NCI-H146 (cell line): ENCODE measurements around the gene MAGEF1.

Experiments
- DNase-seq: peaks from one replicate; lab custom pipeline; 2025; lab: John Stamatoyannopoulos, UW

MAGEF1 gene

DNA sequence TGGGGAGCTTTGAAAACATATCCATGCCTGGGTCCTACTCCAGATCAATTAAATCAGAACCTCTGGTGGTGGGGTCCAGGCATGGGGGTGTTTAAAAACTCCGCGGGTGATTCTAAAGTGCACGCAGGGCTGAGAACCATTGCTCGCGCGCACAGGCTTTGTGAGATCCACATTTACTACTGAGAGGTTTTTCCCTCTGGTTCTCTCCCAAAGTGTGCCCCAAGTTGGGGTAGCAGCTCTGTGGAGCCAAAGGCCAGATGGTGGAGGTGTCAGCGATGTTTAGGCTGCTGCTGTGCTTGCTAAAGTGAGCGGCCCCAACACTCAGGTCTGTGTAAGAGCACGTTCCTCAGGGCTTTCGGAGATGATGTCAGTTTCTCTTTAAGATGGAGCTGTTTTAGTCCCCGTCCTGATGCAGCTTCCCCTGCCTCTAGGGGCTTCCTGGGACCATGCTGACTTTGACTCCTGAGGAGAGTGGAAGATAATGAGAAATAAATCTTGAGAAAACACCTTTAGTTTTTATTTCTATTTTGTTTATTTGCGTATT lies 13.4 kb upstream of the MAGEF1 start:
- no peak for DNase-seq

DNA sequence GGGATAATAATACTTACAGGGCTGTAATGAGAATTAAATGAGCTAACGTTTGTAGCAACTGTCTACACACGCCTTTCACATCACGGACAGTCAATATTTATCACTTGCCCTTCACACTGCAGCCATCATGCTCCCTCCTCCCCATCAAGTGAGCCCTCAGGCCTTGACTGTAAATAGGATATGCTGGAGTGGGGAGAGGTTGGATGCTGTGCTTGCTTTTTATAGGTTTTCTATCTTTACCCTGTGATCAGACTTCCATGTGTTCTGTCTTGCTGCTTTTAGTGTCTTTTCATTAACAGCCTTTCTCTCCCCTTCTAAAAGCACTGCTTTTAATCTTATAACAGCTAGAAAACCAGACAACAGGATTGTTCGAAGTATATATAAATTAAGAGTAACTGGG lies 12.8 kb upstream of the MAGEF1 start:
- no peak for DNase-seq

DNA sequence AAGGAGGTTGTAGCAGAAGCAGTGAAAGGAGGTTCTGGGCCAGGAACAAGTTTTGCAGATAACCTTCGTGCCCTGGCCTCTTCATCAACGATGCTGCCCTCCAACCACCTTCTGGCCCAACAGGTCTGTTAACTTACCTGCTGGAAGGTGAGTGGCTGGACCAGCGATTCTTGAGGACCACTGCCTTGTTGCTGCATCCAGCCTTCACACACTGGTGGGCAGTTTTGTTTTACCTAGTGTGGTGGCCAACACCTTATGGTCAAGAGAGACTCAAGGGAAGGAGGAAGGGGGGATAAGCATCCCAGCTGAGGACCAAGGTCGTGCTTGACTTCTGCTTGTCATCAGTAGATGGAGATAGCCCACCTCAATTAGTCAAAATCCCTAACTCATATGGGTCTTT lies 7.8 kb upstream of the MAGEF1 start:
- DNase-seq: no peak

DNA sequence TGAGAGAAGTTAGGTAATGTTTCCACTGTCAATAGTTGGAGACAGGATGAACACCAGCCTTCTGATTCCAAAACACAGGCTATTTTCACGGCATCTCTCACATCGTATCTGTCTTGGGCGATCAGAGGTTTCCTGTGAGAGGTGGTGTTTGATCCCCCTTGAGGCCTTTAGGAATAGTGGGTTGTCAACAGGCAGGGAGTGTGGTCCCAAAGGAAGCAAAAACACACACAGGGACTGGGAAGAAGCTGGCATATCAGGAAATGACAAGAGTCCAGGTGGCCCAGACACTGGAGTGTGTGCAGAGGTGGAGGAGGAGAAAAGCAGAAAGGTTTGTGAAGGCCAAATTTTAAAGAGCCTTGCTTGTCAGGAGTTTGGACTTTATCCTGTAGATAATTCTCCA lies 6.6 kb upstream of the MAGEF1 start:
- no peak for DNase-seq

DNA sequence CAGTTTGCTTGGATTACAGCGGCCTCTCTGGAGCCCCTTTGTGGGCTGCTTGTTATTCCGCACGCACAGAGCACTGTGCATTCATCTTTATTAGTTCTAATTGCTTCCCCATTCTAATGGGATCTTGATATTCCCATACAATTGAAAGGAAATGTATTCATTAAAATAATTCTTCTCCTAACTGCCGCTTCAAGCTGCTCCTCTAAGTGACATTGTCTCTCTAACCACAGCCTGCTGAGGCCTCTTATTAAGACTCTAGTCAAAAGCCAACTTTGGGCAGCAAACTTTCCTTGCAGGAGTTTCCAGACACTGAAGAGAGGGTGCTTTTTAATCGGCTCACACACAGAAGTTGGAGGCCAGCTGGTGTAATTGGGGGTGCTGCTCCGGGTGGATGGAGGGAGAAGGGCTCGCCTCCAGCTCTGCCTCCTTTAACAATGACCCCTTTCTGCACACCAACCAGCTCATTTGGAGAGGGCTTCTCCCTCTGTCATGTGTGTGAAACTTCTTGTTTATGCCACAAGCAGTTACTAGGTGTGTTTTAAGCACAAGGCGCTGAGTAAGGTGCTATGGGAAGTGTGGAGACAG lies 5.6 kb upstream of the MAGEF1 start:
- peak; percentile 26 for DNase-seq

DNA sequence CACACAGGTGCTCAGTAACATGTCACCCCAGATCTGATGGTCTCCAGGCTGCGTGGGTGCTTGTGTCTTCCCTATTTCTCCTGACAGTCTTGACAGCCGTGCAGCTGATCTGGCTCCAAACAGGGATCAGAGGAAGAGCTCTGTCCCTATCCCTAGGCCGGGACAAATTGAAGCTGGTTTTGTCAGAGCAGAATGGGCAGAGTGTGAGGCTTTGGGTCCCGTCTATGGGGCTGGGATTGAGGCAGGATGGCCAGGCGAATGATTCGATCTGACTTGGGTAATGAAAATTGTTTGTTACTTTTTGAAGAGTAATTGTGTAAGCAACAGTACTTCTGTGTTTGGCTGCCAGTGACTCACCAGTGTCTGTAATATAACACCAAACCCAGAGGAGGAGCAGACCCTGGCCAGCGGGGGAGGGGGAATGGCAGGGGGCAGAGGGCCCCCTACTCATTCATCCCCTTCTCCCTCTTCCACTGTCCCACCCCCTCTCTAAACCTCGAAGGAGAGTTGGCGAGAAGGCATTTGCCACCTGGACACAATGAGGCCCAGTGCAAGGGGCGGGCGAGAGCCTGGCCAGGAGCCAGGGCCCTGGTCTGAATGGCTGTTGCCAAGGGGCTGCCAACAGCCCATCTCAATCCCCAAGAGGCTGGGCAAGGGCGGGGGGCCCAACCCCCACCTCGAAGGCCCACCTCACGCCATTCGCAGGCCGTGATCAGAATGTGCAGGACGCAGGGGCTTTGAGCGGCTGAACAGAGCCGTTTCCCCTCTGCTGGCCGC lies 4.9 kb upstream of the MAGEF1 start:
- peak; percentile 26 for DNase-seq

DNA sequence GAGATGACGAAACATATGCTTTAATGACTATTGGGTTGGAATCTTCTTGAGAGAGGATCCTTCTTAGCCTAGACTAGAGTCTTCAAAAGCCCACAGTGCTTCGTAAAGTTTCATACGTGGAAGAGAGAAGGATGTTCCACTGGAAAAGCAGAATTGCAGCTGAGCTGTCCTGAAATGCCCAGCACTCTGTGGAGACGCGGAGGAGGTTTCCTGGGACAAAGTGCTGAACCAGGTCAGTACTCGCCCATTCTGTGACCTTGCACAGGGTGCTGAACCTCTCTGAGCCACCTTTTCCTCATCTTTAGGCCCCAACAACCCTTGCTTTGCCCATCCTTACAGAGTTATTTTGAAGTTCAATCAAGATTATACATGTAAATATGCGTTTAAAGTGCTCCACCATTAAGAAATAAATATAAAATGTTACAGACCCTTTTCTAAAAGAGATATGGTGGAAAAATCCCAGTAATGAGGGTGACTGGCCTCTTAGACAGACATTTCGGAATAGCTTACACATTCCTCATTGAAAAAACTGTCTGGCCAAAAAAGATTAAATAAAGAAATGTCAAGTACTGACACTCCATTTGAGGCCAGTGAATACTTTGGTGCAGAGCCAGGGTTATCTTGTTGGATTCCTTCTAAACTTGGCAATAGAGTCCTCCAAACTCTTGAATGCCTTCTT lies 4.2 kb upstream of the MAGEF1 start:
- no peak for DNase-seq

DNA sequence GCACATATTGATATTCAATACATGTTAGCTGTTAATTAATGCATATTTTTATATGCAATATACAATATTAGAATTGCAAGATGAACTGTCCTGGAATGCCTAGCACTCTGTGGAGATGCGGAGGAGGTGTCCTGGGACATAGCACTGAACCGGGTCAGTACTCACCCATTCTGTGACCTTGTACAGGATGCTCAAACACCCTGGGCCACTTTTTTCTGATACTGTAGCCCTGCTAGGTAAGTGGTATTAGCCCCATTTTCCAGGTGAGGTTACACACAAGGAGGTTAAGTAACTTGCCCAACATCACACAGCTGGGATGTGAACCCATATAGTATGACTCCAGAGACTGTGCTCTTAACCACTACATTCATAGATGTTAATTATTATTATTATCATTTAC lies 1.7 kb upstream of the MAGEF1 start:
- no peak for DNase-seq

DNA sequence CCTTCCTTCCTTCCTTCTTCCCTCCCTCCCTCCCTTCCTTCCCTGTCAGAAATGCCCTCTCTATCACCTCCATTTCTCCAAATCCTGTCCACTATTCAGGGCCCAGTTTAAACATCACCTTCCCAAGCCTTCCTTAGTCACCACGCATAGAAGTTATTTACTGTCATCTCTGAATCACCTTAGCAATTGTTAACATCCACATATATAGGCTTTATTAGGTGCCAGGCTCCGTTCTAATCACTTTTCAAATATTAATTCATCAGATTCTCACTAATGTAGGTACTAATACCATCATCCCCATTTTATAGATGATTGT lies 1.1 kb upstream of the MAGEF1 start:
- DNase-seq: no peak

DNA sequence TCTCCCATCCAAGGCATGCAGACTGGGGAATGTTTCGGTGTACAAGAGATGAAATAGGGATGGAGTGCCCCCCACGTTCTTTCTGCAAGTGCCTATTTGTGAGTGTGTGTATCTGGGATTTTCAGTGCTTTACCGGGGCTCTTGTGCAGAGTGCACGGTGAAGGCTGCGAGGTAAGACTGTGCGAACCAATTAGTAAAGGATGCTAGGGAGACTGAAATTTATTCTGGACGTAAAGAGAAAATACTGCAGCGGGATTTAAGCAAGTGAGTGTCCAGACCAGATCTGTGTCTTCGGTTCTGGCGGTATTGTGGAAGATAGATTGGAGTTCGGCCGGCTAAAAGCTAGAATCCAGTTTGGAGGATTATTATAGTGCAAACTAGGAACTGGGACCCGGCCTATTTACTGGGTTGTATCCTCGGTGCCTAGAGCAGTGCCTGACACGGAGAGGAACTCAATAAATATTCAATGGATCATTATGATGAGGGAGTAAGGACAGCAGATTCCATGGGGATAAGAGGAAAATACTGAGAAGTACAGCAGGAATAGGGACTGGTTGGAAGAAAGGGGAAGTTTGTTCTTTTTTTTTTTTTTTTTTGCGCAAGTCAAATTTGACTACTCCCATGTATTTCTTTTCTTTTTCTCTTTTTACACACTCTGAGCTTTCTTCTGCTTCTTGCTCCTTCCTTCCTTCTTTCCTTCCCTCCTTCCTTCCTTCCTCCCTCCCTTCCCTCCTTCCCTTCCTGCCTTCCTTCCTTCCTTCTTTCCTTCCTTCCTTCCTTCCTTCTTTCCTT lies 580 bp upstream of the MAGEF1 start:
- DNase-seq: no peak

DNA sequence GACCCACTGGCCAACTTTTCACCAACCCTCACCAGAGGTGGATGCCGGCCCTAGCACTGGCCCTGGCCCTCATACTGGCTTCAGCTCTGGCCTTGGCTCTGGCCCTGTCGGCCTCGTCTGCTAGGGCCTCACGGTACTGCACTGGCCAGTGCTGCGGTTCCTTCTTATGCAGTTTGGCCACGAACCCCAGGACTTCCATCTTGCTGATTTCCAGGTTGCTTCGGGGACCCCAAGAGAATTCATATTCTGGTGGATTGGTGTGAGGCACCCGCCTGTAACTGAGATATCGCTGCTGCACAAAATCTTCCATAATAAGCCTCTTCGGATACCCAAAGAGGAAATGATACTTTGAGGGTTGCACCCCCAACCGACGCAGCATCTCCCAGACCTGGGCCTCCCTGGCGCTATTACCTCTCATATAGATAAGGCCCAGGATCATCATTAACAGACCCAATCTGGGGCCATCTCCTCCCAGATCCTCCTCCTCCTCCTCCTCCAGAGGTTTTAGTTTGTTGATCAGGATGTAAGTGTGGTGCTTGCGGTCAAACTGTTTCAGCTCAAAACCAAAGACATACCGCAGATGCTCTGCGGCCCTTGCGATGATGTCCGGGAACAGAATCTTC lies 883 bp downstream of the MAGEF1 start:
- peak; percentile 56 for DNase-seq

DNA sequence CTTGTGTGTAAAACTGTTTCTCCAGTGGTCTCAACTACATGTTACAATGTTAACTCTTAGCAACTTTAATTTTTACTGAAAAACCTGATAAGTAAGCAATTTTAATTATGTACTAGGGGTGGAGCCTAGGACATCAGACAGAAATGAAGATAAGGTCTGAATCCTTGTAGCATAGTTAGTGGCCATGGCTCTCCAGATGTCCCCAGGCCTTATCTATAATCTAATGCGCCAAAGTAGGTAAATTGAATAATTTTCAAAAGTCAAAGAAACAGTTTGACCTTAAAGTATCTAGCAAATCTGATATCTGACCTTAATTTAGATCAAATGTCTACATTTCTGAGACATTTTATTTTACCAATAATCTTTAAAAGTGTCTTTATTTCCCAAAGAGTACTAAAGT lies 8.2 kb downstream of the MAGEF1 start:
- no peak for DNase-seq

DNA sequence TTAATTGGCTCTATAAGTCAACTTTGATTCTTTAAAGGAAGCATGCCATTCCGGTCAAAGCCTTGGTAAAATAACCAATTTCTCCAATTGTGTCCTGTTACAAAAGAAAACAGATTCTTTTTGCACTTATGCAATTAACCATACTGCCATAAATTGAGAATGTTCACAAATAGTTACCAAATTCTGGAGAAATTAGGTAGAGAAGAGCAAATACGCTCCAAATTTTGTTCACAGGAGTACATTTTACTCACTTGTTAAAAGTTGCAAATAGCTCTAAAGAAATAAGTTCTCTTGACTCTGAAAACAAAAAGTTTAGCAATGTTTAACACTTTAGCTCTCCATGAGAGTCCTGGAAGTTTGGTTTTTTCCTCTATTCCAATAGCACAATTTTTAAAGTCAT lies 11.1 kb downstream of the MAGEF1 start:
- no peak for DNase-seq

DNA sequence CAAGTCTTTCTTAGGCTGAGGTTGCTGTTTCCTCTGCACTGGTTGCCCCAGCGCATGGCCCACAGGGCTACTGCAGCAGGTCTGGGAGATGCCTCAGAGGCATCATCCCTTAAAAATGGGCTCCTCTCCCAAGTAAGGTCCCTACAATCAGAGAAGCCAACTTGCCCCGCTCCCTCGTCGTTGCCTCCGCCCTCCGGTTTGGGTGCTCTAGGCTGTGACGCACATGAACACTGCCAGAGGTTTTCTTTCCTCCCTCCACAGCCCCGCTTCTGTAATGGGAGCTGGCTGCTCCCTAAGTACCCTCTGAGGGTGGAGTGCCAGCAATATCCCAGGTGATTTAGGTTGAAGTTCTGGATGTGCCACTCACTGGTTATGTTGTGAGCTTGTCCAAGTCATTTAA lies 14.0 kb downstream of the MAGEF1 start:
- no peak for DNase-seq

DNA sequence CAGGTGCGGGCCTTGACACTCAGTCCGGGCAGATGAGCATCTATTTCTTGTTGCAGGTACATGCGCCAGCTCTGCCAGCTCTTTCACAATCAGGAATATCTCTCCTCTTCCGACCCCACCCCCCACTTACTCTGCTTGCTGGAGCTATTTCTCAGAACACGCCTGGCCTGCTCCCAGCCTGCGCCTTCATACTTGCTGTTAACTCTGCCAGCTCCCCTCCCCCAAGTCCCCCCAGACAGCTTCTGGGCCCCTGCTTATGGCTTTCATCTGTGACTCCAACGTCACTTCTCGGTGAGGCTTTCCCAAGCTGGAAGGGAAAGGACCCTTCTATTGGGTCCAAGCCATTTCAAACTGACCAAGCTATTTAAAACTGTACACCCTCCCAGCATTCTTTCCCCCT lies 15.2 kb downstream of the MAGEF1 start:
- no peak for DNase-seq

DNA sequence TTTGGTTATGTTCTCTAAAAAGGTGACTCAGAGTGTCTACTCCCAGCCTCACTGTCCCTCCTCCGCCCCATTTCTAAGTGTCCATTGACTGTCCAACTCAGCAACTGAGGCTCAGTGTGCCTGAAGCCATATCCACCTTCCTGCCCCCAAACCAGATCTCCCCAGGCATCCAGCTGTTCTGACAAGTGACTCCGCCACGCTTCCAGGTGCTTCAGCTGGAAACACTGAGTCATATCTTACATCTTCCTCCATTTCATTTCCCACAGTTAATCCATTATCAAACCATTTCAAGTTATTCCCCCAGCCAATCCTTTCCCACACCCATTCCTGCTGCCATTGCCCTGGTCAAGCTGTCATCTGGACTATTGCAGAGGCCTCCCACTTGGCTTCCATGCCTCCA lies 17.1 kb downstream of the MAGEF1 start:
- no peak for DNase-seq

DNA sequence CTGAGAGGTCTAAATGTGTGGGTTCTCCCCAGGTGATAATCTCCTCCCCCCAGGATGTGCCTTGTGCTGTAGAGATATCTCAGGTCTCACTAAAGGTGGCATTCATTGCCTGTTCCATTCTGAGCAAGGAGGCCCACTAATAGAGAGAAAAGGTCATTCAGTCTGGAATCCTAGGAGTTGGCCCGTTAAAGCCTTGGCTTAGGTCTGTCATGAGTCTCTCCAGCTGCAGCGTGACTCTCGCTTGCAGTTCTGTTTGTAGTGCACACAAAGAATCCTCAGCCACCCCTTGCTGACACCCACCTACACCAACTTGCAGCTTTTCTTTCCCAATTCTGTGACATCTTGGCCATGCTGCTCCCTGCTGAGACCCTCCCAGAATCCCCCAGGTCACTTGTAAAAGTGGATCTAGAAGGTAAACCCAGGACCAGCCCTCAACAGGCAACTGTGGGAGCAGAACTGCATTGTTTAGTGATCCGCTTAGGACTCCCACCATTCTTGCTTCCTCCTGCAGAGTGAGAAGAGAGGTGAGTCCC lies 17.7 kb downstream of the MAGEF1 start:
- DNase-seq: no peak

DNA sequence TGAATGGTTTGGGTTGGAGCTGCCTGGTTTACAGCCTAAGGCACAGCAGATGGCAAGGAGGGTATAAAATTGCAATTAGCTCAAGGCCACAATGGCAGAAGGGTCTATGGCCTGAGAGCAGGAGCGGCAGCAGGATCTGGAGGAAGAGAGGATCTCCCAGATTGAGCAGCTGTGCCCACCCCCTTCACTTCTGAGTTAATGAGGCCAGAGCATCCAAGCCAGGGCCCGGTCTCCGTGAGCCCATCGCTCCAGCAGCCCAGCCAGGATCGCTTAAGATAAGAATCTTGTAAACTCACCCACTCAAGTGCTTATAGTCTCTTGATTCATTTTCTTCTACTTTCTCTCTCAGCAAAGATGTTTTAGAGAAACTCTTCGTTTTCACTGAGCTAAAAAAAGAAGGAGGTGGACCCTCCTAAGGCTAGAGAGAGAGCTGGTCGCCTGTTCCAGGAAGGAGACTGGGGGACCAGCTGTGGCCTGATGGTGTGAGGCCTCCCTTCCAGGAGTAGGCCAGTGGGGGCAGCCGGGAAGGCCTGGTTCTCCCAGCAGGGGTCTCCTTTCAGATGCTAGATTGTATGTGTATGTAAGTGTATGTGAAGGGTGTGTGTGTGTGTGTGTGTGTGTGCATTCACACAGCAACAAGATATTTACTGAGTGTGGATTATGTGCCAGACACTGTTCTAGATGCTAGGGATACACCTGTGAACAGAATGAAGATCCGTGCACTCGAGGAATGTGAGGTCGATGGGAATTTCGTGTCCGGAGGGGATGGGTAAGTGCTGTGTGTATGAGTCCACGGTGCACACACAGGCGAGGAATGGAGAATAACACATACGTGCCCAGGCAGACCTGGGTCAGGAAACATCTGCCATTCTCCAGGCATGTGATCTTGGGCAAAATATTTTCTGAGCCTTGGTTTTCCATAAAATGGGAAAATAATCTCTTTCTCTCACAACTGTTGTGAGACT lies 18.6 kb downstream of the MAGEF1 start:
- no peak for DNase-seq

DNA sequence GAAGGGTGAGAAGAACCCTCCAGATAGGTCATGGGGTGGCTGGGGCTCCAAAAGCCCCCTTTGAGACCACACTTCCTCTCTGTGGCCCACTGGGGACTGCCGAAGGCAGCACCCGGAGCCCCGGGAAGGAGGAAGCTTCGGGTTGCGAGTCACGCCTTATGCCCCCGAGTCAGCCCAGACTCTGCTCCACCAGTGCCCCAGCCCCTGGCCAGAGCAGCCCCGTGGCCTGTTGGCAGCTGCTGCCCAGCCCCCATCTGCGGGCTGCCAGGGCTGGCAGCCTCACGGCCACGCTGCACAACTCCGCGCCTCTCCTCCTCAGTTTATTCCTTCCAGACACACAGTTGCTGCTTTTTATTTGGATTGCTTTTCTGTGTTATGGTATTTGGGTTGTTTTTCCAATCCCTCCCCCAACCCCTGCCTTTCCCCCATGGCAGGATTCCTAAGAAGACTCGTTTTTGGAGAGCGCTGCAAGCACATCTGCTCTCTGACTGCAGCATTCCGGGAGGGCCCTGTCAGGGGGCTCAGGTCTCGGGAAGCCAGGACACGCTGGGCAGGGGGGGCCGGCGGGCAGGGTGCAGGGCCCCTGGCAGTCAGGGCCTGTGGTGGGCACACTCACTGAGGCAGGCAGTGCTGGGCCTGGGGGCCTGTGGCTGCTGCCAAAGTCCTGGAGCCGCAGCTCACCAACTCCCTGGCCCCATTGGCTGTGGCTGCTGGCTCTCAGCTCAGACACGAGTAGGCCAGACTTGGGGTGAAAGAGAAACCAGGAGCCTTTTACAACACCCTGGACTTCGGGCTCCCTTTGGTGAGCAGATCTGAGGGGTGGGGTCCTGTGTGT lies 20.2 kb downstream of the MAGEF1 start:
- DNase-seq: no peak
